ENCODE data around the gene ENTR1.
A peak's percentile ranks its signal among the peaks of the same experiment; 100 is the strongest.

The ENTR1 gene

GRCh38 chr9:136374183-136374575 lies 36.2 kb downstream of the ENTR1 start:
- DNase-seq, result no peak

DNA sequence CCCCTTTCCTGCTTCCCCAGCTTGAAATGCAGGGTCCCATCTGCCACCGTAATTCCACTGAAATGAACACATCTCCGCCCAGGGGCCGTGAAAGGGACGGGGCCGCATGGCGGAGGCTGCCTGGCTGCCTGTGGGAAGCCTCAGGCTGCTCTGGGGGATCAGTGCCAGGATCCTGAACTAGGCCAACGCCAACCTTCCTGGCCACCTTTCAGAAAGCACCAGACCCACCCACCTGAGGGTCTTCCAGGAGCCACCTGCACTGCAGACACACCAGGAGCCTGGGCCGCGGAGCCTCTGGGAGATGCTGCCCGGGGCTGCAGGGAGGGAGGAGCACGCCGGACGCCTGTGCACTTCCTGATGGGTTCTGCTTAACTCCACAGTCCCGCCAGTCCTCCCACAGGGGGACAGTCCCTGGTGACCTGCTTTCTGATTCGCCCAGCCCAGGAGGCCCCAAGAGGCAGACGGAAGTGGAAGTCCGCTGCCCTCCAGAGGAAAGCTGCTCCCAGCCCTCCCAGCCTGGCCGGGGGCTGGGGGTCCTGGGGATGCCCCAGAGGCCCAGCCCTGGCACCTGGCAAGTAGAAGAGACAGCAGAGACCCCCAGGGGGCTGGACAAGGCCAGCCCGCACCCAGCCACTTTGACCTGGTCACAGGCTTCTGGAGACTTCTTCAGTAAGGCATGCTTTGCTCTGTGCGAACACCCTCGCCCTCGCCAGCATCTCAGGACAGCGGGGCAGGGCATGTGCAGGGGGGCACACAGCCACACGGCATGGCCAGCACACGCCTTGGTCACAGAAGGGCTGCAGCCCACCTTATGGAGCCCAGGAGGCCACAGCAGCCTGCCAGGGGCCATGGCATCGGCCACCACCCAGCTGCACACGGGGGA lies 36.9 kb downstream of the ENTR1 start, which contains the start of gene CARD9:
Gene CARD9, minus strand, starts transcription at position 370 of the 883 bp plus-strand sequence. CDS start 1,591 bp downstream, outside the sequence.
- peak in 1 of 2 experiments; percentile 49 for DNase-seq

GRCh38 chr9:136372561-136373299 lies 37.7 kb downstream of the ENTR1 start:
- no peak for DNase-seq

GRCh38 chr9:136372006-136372405 lies 38.4 kb downstream of the ENTR1 start:
- DNase-seq, result no peak

GRCh38 chr9:136371533-136371880 lies 38.9 kb downstream of the ENTR1 start:
- no peak for DNase-seq

DNA sequence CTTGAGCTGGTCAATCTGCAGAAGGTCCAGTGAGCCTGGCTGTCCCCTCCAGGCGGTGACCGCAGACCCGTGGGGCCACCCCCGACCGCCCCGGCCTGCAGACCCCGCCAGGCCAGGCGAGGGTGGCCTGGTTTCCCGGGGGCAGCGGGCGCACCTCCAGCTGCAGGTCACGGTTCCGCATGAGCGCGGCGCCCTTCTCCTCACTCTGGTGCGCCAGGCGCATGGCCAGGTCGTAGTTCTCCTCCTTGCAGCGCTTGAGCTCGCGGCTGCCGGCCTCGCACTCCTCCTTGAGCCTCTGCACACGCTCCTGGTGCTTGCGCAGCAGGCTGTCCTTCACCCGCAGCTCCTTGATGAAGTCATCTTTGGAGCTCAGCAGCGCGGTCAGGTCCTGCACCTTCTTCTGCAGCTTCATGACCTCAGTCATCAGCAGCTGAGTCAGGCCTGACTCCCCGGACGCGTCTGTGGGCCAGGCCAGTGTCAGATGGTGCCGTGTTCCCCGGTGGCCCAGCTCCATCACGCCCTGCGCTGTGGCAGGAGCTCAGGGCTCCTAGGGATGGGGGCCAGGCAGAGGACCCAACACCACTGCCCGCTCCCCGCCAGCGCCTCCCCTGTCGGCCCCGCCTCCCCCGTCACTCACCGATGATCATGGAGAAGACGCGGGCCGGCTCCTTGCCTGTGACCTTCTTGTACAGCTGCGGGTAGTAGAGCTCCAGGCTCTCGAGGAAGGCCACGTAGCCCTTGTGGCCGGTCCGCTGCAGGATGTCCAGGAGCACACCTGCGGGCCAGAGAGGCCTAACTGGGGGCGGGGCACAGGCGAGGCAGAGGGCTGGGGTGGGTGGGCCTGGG lies 39.5 kb downstream of the ENTR1 start:
- DNase-seq, result no peak

- no peak for DNase-seq
Observed at GRCh38 chr9:136370037-136370436, 40.4 kb downstream of the ENTR1 start.

- no peak for DNase-seq
Observed at GRCh38 chr9:136368190-136368589, 42.2 kb downstream of the ENTR1 start.

DNA sequence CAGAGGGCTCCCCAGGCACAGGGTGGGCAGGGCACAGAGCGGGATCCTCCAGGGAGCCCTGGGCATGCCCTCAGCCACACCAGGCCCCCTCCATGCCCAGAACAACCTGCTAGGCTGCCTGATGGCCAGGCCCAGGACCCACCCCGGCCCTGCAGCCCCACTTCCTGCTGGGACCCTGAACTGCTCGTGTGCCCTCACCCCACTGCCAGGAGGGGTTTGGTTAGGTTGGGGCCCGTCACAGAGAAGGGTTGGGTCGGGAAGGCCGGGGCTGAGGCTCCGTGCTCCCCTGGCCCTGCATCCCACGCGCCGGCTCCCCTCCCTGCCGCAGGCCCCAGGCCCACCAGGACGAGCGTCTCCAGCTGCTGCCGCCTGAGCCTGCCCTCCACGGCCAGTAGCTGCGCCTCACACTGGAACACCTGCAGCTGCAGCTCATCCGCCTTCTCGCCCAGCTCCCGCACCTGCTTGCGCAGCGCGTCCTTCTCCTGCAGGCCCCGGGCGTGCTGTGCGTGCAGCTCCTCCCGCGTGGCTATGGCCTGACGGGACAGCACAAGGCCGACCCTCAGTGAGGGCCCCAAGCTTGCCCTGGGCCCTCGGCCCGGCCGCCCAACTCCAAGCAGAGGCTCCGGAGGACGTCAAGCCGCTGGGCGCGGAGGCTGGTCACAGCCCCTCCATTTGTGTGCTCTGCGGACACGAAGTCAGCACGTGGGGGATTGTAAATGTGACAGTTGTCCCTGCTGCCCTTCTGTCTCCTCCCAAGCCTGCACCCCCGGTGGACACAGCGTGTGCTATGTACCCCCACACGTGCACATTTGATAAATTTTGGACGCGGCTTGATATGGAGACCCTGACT lies 42.9 kb downstream of the ENTR1 start:
- DNase-seq, result no peak

DNA sequence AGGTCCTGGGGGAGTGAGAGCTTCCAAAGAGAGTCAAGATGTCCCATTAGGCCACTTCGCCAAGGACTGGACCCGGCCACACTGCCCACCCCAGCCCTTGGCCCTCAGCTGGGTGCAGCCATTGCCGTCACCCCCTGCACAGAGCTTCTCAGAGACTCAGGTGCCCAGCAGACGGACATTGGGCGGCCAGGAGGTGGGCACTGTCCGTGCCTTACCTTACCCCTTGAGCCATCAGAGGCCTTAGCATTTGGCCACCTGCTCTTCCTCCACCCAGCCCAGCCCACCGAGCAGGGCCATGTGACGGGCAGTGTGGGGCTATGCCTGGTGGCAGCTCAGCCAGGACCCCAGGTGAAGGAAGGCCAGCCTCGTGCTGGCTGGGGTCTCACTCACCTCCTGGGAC lies 43.6 kb downstream of the ENTR1 start:
- no peak for DNase-seq

DNA sequence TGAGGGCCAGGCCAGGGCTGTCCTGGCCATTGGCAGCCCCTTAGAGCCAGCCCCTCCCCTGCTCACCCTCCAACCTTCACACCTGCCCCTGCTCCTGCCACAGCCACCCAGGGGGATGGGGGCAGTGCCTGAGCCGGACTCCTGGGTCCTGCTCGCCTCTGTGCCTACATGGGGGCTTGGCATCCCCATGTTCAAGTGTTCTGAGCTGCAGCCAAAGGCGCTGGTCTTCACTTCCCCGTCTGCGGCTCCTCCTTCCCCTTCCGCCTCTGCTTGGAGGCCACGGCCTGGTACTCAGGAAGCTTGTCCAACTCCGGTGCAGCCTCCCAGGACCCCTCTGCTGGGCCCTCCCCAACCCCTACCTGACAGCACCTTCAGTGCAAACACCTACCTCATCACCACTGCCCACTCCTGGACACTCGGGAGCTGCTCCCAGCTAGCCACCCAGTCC lies 44.6 kb downstream of the ENTR1 start:
- DNase-seq, result no peak

- no peak for DNase-seq
Observed at GRCh38 chr9:136364942-136365774, 45.3 kb downstream of the ENTR1 start.

- DNase-seq, result no peak
Observed at GRCh38 chr9:136363949-136364748, 46.3 kb downstream of the ENTR1 start.

- DNase-seq, result peak; percentile 72 to 82
Observed at GRCh38 chr9:136363106-136363948, 47.1 kb downstream of the ENTR1 start, which contains the start of gene DNLZ. TSS of gene DNLZ (minus strand) at chr9:136363744. CDS start at chr9:136363714, 30 bp downstream.

DNA sequence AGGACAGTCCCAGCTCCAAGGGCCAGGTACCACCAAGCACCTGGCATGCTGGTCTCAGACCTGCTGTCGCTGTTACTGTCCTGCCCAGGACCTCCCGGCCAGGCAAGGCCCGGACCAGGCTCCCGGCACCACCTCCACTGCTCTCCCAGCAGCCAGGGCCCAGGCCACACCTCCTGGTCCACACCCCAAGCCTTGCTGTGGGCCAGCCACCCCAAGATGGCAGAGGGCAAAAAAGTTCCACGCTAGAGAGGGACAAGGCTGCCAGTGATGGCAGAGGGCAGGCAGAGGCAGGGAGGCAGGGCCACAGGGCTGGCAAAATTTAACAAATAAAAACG lies 48.0 kb downstream of the ENTR1 start:
- no peak for DNase-seq

DNA sequence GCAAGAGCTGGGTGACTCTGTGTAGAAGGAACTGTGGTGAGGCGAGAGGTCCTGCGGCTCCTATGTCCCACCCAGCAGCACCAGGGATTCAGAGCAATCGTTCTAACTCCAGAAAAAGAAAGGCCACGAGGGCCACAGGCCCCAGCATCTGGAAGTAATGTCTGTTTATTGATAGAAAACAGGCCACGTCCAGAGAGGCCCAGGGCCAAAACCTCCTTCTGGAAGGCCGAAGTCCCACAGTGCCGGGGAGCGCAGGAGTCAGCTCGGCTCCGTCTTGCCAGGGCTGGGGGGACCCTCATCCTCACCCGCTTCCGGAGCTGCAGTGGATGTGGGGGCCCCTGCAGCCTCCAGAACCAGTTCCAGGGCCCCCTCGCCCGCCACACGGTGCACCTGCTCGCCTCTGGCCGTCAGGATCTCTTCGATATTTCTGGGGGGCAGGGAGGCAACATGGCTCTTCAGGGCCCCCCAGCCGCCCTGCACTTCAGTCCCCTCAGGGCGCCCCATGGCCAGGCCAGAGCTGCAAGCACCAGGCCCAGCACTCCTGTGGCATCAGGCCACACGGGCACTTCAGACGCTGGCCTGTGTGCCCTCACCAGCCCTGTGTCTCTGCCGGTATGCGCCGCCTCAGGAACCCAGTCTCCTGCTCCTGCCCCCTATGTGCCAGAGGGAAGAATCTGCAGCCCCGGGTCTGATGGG lies 48.5 kb downstream of the ENTR1 start:
- no peak for DNase-seq

- no peak for DNase-seq
Observed at GRCh38 chr9:136361047-136361753, 49.2 kb downstream of the ENTR1 start.

Data from cerebellar nuclear complex (tissue), 1 donor.